GM12878 (cell line): ENCODE data around the gene KLF15. TPM values are rescaled to one million over a fixed set of nuclear protein-coding genes. Genes with fewer than 3 reads are reported as not detected.

Source experiments
- ATAC-seq: fragments of 200-7000 bp; cut with Tn5 transposase; 3 replicates; pipeline ENCODE4 v1.9.1; 2020; ENCODE audit warnings: mild to moderate bottlenecking, moderate library complexity
- BruUV-seq: library from RNA; stranded (reverse); fragments of 400-500 nt; replicated peaks from 2 replicates; lab custom pipeline; 2021; lab: Mats Ljungman, UMichigan
- CTCF ChIA-PET: fragments of 300-600 bp; sonication (Branson Sonifier 250); formaldehyde crosslinking; extraction: SDS; loops from one replicate; lab custom pipeline; 2021; ENCODE audit warnings: inconsistent platforms; lab: Yijun Ruan, JAX
- POLR2A ChIA-PET: fragments of 350-600 bp; formaldehyde crosslinking; extraction: SDS; loops from one replicate; lab custom pipeline; 2021; ENCODE audit warnings: inconsistent platforms; lab: Charles Lee
- RAD21 ChIA-PET: fragments of 300-600 bp; sonication (Branson Sonifier 250); formaldehyde crosslinking; loops from one replicate; lab custom pipeline; 2023; ENCODE audit warnings: antibody characterized with exemption; ENCODE audit not compliant: unreplicated experiment; lab: Charles Lee
- SMC1A ChIA-PET: fragments of 300-600 bp; sonication (Branson Sonifier 250); formaldehyde crosslinking; loops from one replicate; lab custom pipeline; 2023; ENCODE audit not compliant: unreplicated experiment, uncharacterized antibody; lab: Charles Lee
- DNase-seq: peaks from one replicate; pipeline ENCODE4 v3.0.0-alpha.2; 2011; ENCODE audit warnings: low read depth, low spot score
- FAIRE-seq: peaks from 3 replicates; lab custom pipeline; 2011; peaks lifted over from hg19 to GRCh38; lab: Jason Lieb, UNC
- H2AFZ ChIP-seq: 2 replicates; pipeline ENCODE4 v1.6.0; 2011; ENCODE audit warnings: low read depth, low read length, control low read depth; ENCODE audit not compliant: control insufficient read depth
- H3K27ac ChIP-seq: 2 replicates; pipeline ENCODE4 v1.5.1; 2011; ENCODE audit warnings: control low read depth; ENCODE audit not compliant: control insufficient read depth, insufficient read depth
- H3K27me3 ChIP-seq, 2 experiments: replicated peaks in 1 of 2; 2 replicates each; pipeline versions ENCODE4 v1.6.0 to v1.6.1; 2011; ENCODE audit warnings: low read length in 1 of 2; ENCODE audit not compliant: control insufficient read depth in 2 of 2, insufficient read depth in 2 of 2
- H3K36me3 ChIP-seq, 2 experiments: 2 replicates each; pipeline ENCODE4 v1.5.1; 2011; ENCODE audit warnings: low read length in 1 of 2; ENCODE audit not compliant: control insufficient read depth in 2 of 2, insufficient read depth in 2 of 2
- H3K4me1 ChIP-seq: 2 replicates; pipeline ENCODE4 v1.6.1; 2011; ENCODE audit warnings: mild to moderate bottlenecking, low read length, moderate library complexity, mixed read lengths; ENCODE audit not compliant: control insufficient read depth, insufficient read depth
- H3K4me2 ChIP-seq: 2 replicates; pipeline ENCODE4 v1.6.0; 2011; ENCODE audit warnings: control low read depth; ENCODE audit not compliant: control insufficient read depth, insufficient read depth
- H3K4me3 ChIP-seq: fragments of 200-600 bp; sonication (generic); 2 replicates; pipeline ENCODE4 v1.5.1; 2016
- H3K79me2 ChIP-seq: 2 replicates; pipeline ENCODE4 v1.6.0; 2011; ENCODE audit warnings: low read length; ENCODE audit not compliant: control insufficient read depth, insufficient read depth
- H3K9ac ChIP-seq: 2 replicates; pipeline ENCODE4 v1.8.0; 2011; ENCODE audit warnings: low read length, control low read depth, mixed read lengths; ENCODE audit not compliant: control insufficient read depth, insufficient read depth
- H3K9me3 ChIP-seq: replicated peaks from 3 replicates; pipeline ENCODE4 v1.5.1; 2011; ENCODE audit warnings: mild to moderate bottlenecking, low read length; ENCODE audit not compliant: control insufficient read depth, insufficient read depth
- H4K20me1 ChIP-seq: 2 replicates; pipeline ENCODE4 v1.6.0; 2011; ENCODE audit not compliant: control insufficient read depth, insufficient read depth
- ASH2L ChIP-seq: fragments of 300-600, 200-600 bp; sonication (generic); IDR thresholded peaks from 2 replicates; pipeline ENCODE4 v1.6.1; 2017; ENCODE audit warnings: low read depth, mild to moderate bottlenecking, borderline replicate concordance
- ATF2 ChIP-seq: IDR thresholded peaks from 2 replicates; pipeline ENCODE4 v1.6.1; 2012; ENCODE audit warnings: low read length, inconsistent platforms
- BMI1 ChIP-seq: fragments of 450-650 bp; IDR thresholded peaks from 2 replicates; pipeline ENCODE4 v1.6.1; 2016; ENCODE audit warnings: mild to moderate bottlenecking, moderate library complexity, borderline replicate concordance
- CHD1 ChIP-seq: IDR thresholded peaks from 2 replicates; pipeline ENCODE4 v1.6.1; 2012; ENCODE audit warnings: low read depth, low read length, improper control_type of control experiment
- CREB1 ChIP-seq: IDR thresholded peaks from 2 replicates; pipeline ENCODE4 v1.6.1; 2012; ENCODE audit warnings: low read depth, mild to moderate bottlenecking, inconsistent platforms
- DPF2 ChIP-seq: fragments of 450-650 bp; IDR thresholded peaks from 2 replicates; pipeline ENCODE4 v1.6.1; 2017; ENCODE audit warnings: mild to moderate bottlenecking
- EGR1 ChIP-seq, 2 experiments: IDR thresholded peaks; 1 replicate in 1 of 2; 2 replicates in 1 of 2; pipeline ENCODE4 v1.6.1; 2011 to 2012; ENCODE audit warnings: low read depth in 2 of 2, low read length in 2 of 2, borderline replicate concordance in 1 of 2, mild to moderate bottlenecking in 1 of 2, moderate library complexity in 1 of 2
- GABPA ChIP-seq: IDR thresholded peaks from 2 replicates; pipeline ENCODE4 v1.6.1; 2014; ENCODE audit warnings: antibody characterized with exemption, low read depth, mild to moderate bottlenecking, inconsistent platforms
- JUND ChIP-seq: IDR thresholded peaks from 2 replicates; pipeline ENCODE4 v1.6.1; 2012; ENCODE audit warnings: low read depth, mild to moderate bottlenecking, low read length, improper control_type of control experiment, moderate library complexity
- KLF5 ChIP-seq: fragments of 450-650 bp; IDR thresholded peaks from 2 replicates; pipeline ENCODE4 v1.6.1; 2014; ENCODE audit warnings: mild to moderate bottlenecking; ENCODE audit not compliant: partially characterized antibody
- LARP7 ChIP-seq: fragments of 450-650 bp; IDR thresholded peaks from 2 replicates; pipeline ENCODE4 v1.6.1; 2017; ENCODE audit warnings: mild to moderate bottlenecking
- NFYB ChIP-seq: IDR thresholded peaks from 2 replicates; pipeline ENCODE4 v1.6.1; 2011; ENCODE audit warnings: low read depth, mild to moderate bottlenecking, low read length, improper control_type of control experiment, moderate library complexity; ENCODE audit not compliant: insufficient read depth
- POLR2A ChIP-seq: IDR thresholded peaks from 2 replicates; pipeline ENCODE4 v1.6.1; 2011; ENCODE audit warnings: low read depth, mild to moderate bottlenecking, low read length
- RFX5 ChIP-seq: IDR thresholded peaks from 2 replicates; pipeline ENCODE4 v1.6.1; 2011; ENCODE audit warnings: low read depth, low read length, improper control_type of control experiment
- SUPT20H ChIP-seq: IDR thresholded peaks from 2 replicates; pipeline ENCODE4 v1.6.1; 2011; ENCODE audit warnings: low read depth, mild to moderate bottlenecking, low read length, moderate library complexity, borderline replicate concordance; ENCODE audit not compliant: control insufficient read depth
- ZNF687 ChIP-seq: fragments of 450-650 bp; IDR thresholded peaks from 2 replicates; pipeline ENCODE4 v1.6.1; 2017; ENCODE audit warnings: mild to moderate bottlenecking, moderate library complexity
- WGBS: methylation state at CpG from one replicate; pipeline ENCODE4 v1.1.6; 2016; ENCODE audit warnings: low lambda C conversion rate; ENCODE audit not compliant: insufficient replicate concordance, insufficient coverage; ENCODE audit errors: missing lambda C conversion rate; 5-methylcytosine and 5-hydroxymethylcytosine counted together
- in situ Hi-C: fragments of 300-500 bp; cut with MboI; formaldehyde crosslinking; loops from 9 replicates; pipeline ENCODE4 v1.14.3; 2018; ENCODE audit warnings: mixed read lengths
- intact Hi-C: fragments of 100-400 bp; cut with micrococcal nuclease; formaldehyde crosslinking; loops from one replicate; pipeline ENCODE4 v1.14.2; 2022; ENCODE audit not compliant: unreplicated experiment
- polyA plus RNA-seq, 11 experiments: library from polyadenylated mRNA; depleted of rRNA in 4 of 11; unstranded in 6 of 11; stranded (reverse) in 5 of 11; fragments of >200 nt; fragmentation: Nextera tagmentation in 4 of 11; fragmentation: Illumina TruSeq in 1 of 11; extraction: Ambion mirVana in 4 of 11; extraction: Trizol in 1 of 11; gene quantifications; 1 replicate in 1 of 11; 2 replicates in 10 of 11; pipeline versions ENCODE4 v1.2.1 to v1.2.3, GENCODE V29; 2011 to 2016; ENCODE audit warnings: inconsistent platforms in 2 of 11, missing spikeins in 2 of 11, low read depth in 1 of 11
- total RNA-seq, 4 experiments: library from RNA; depleted of rRNA in 3 of 4; stranded (reverse); fragments of >200 nt in 3 of 4; fragmentation: Illumina TruSeq in 1 of 4; extraction: Trizol in 1 of 4; gene quantifications; 2 replicates each; pipeline versions ENCODE4 v1.2.1 to v1.2.3, GENCODE V29; 2013 to 2021

The KLF15 gene
- total and polyA plus RNA-seq, 10 of the 15 experiments (the other 5 are each of a cell fraction or from before 2014, with no cell fraction given): 0.15 TPM; not detected in 9

- TF ChIP-seq BMI1 (no peak), DPF2 (no peak), SUPT20H (no peak), CHD1 (no peak), ATF2 (no peak), ASH2L (no peak), CREB1 (no peak), POLR2A (no peak)
Observed at GRCh38 chr3:126300761-126301481, 56.3 kb downstream of the KLF15 start (continued).

GRCh38 chr3:126300001-126300760, 57.0 kb downstream of the KLF15 start:
- no peaks in the 10 kb centered on the region for H3K9me3 ChIP-seq
- 48% methylated on average over 21 of the region's 22 CpGs for WGBS
- RAD21 ChIA-PET: no interaction called here
- no peaks in the 10 kb centered on the region for H3K4me1 ChIP-seq
- H3K27ac ChIP-seq: no peak overlapping the region
- no peaks in the 10 kb centered on the region for H3K27me3 ChIP-seq
- POLR2A ChIA-PET: no interaction called here
- FAIRE-seq (no peak), ATAC-seq (no peak), DNase-seq (no peak)
- BruUV-seq: no TSS peak
- no peaks in the 10 kb centered on the region for H4K20me1 ChIP-seq
- no peaks in the 10 kb centered on the region for H3K79me2 ChIP-seq
- no peaks in the 10 kb centered on the region for H3K36me3 ChIP-seq
- no peak overlapping the region for H3K9ac ChIP-seq
- SMC1A ChIA-PET: no interaction called here
- in situ Hi-C loops (no loop called here), intact Hi-C loops (no loop called here)
- no peak overlapping the region for H3K4me2 ChIP-seq
- CTCF ChIA-PET: no interaction called here
- H3K4me3 ChIP-seq: no peak overlapping the region
- H2AFZ ChIP-seq: no peak overlapping the region
- no peak for TF ChIP-seq CHD1
- TF ChIP-seq GABPA: no peak
- TF ChIP-seq ZNF687: no peak
- TF ChIP-seq EGR1 (IDR thresholded peaks at IDR 0.05; ENCODE audit: borderline replicate concordance in 1 of 2, low read depth in 2 of 2, low read length in 2 of 2): no peak
- TF ChIP-seq RFX5: no peak
- TF ChIP-seq BMI1: no peak
- no peak for TF ChIP-seq KLF5
- TF ChIP-seq LARP7: no peak
- no peak for TF ChIP-seq JUND
- TF ChIP-seq NFYB: no peak
